H1 (cell line): ENCODE results near the gene PXK. TPM values are rescaled to one million over a fixed set of nuclear protein-coding genes. Genes with fewer than 3 reads are reported as not detected.
"Not testable (repeated sequence)": the region's sequence is repeated elsewhere in the genome, so short reads cannot be mapped to it uniquely, and the experiment has no call there.

Experiments
- CTCF ChIA-PET: fragments of 300-600 bp; sonication (Branson Sonifier 250); formaldehyde crosslinking; loops from one replicate; lab custom pipeline; 2021; ENCODE audit not compliant: partially characterized antibody; lab: Charles Lee
- POLR2A ChIA-PET: fragments of 300-600 bp; sonication (Branson Sonifier 250); formaldehyde crosslinking; loops from one replicate; lab custom pipeline; 2021; ENCODE audit warnings: inconsistent platforms; ENCODE audit not compliant: partially characterized antibody; lab: Charles Lee
- DNase-seq, 2 experiments: peaks; one replicate each; pipeline versions ENCODE4 v3.0.0 to v3.0.0-alpha.2; 2010 to 2022; ENCODE audit warnings: low spot score in 2 of 2, low read depth in 1 of 2, mixed read lengths in 1 of 2
- FAIRE-seq: peaks from 2 replicates; lab custom pipeline; 2011; peaks lifted over from hg19 to GRCh38; lab: Jason Lieb, UNC
- H2AFZ ChIP-seq: 2 replicates; pipeline ENCODE4 v1.8.1; 2012; ENCODE audit warnings: low read length, inconsistent platforms
- H2AK5ac ChIP-seq: 2 replicates; pipeline ENCODE4 v1.6.1; 2013; ENCODE audit warnings: low read depth, low read length
- H2BK120ac ChIP-seq: replicated peaks from 2 replicates; pipeline ENCODE3; 2013; ENCODE audit warnings: low read depth, low read length, inconsistent platforms
- H2BK12ac ChIP-seq: 2 replicates; pipeline ENCODE4 v1.6.1; 2013; ENCODE audit warnings: low read depth, low read length
- H2BK15ac ChIP-seq: 2 replicates; pipeline ENCODE4 v1.6.1; 2013; ENCODE audit warnings: low read length
- H2BK20ac ChIP-seq: 2 replicates; pipeline ENCODE4 v1.6.1; 2013; ENCODE audit warnings: low read length
- H2BK5ac ChIP-seq: 2 replicates; pipeline ENCODE4 v1.6.1; 2013; ENCODE audit warnings: low read depth, low read length
- H3K14ac ChIP-seq: 2 replicates; pipeline ENCODE4 v1.6.1; 2013; ENCODE audit warnings: inconsistent platforms; ENCODE audit not compliant: insufficient read length
- H3K18ac ChIP-seq: 2 replicates; pipeline ENCODE4 v1.6.1; 2013; ENCODE audit warnings: low read length; ENCODE audit errors: extremely low read depth
- H3K23ac ChIP-seq: 2 replicates; pipeline ENCODE4 v1.6.1; 2013; ENCODE audit warnings: inconsistent platforms; ENCODE audit not compliant: insufficient read length
- H3K23me2 ChIP-seq: 2 replicates; pipeline ENCODE4 v1.6.1; 2013; ENCODE audit warnings: low read depth, low read length
- H3K27ac ChIP-seq: 2 replicates; pipeline ENCODE4 v1.6.1; 2011; ENCODE audit warnings: low read depth, low read length, inconsistent platforms
- H3K27me3 ChIP-seq, 4 experiments: replicated peaks in 1 of 4; 1 replicate in 1 of 4; 2 replicates in 3 of 4; pipeline versions ENCODE4 v1.6.1 to v1.8.1; 2011 to 2013; ENCODE audit warnings: low read length in 3 of 4, mild to moderate bottlenecking in 3 of 4, inconsistent platforms in 2 of 4, mixed read lengths in 2 of 4, moderate library complexity in 1 of 4; ENCODE audit not compliant: control insufficient read depth in 3 of 4, insufficient read depth in 3 of 4; ENCODE audit errors: extremely low read depth in 1 of 4
- H3K36me3 ChIP-seq, 4 experiments: 2 replicates each; pipeline versions ENCODE4 v1.6.1 to v1.8.1; 2011 to 2013; ENCODE audit warnings: mild to moderate bottlenecking in 4 of 4, low read length in 3 of 4, moderate library complexity in 2 of 4, control low read depth in 1 of 4, inconsistent platforms in 1 of 4; ENCODE audit not compliant: insufficient read depth in 4 of 4, control insufficient read depth in 2 of 4
- H3K4ac ChIP-seq: replicated peaks from 2 replicates; pipeline ENCODE3; 2013; ENCODE audit warnings: low read length, low read depth, mixed read lengths, inconsistent platforms; ENCODE audit not compliant: insufficient read length
- H3K4me1 ChIP-seq, 4 experiments: replicated peaks in 1 of 4; 1 replicate in 1 of 4; 2 replicates in 3 of 4; pipeline versions ENCODE4 v1.6.1 to v1.8.1; 2011 to 2013; ENCODE audit warnings: low read length in 3 of 4, inconsistent platforms in 2 of 4, mixed read lengths in 1 of 4; ENCODE audit not compliant: insufficient read depth in 4 of 4, control insufficient read depth in 3 of 4
- H3K4me2 ChIP-seq, 2 experiments: 2 replicates each; pipeline versions ENCODE4 v1.6.1 to v1.8.1; 2011 to 2013; ENCODE audit warnings: low read depth in 2 of 2, low read length in 2 of 2, control low read depth in 1 of 2, inconsistent platforms in 1 of 2, mild to moderate bottlenecking in 1 of 2; ENCODE audit not compliant: insufficient read depth in 1 of 2
- H3K4me3 ChIP-seq, 4 experiments: fragments of 200-600, 300-600 bp in 1 of 4; sonication (generic), shearing (Covaris generic), sonication (Bioruptor Twin) in 1 of 4; 2 replicates each; pipeline versions ENCODE4 v1.5.1 to v1.8.1; 2011 to 2016; ENCODE audit warnings: low read length in 4 of 4, low read depth in 3 of 4, control low read depth in 2 of 4, inconsistent platforms in 2 of 4, mild to moderate bottlenecking in 2 of 4, mixed read lengths in 1 of 4, moderate library complexity in 1 of 4; ENCODE audit not compliant: insufficient read depth in 2 of 4; ENCODE audit errors: extremely low read depth in 1 of 4
- H3K56ac ChIP-seq: replicated peaks from 2 replicates; pipeline ENCODE3; 2013; ENCODE audit warnings: low read depth, mild to moderate bottlenecking, mixed read lengths, low read length, inconsistent platforms; ENCODE audit not compliant: insufficient read length
- H3K79me1 ChIP-seq: 2 replicates; pipeline ENCODE4 v1.6.1; 2013; ENCODE audit warnings: low read depth, low read length, control low read depth
- H3K79me2 ChIP-seq, 2 experiments: 2 replicates each; pipeline versions ENCODE4 v1.6.1 to v1.8.1; 2012 to 2013; ENCODE audit warnings: low read length in 2 of 2, mild to moderate bottlenecking in 2 of 2, inconsistent platforms in 1 of 2; ENCODE audit not compliant: insufficient read depth in 2 of 2, control insufficient read depth in 1 of 2
- H3K9ac ChIP-seq, 4 experiments: replicated peaks in 1 of 4; 1 replicate in 1 of 4; 2 replicates in 3 of 4; pipeline versions ENCODE4 v1.6.1 to v1.8.1; 2011 to 2013; ENCODE audit warnings: low read depth in 3 of 4, low read length in 3 of 4, control low read depth in 2 of 4, mild to moderate bottlenecking in 2 of 4, moderate library complexity in 2 of 4, inconsistent platforms in 1 of 4; ENCODE audit errors: extremely low read depth in 1 of 4
- H3K9me3 ChIP-seq, 2 experiments: 2 replicates each; pipeline versions ENCODE4 v1.6.1 to v1.8.1; 2012 to 2013; ENCODE audit warnings: mild to moderate bottlenecking in 2 of 2, moderate library complexity in 2 of 2, control low read depth in 1 of 2, inconsistent platforms in 1 of 2, low read depth in 1 of 2, low read length in 1 of 2, mixed read lengths in 1 of 2; ENCODE audit not compliant: insufficient read depth in 2 of 2
- H4K20me1 ChIP-seq, 2 experiments: replicated peaks in 1 of 2; 2 replicates each; pipeline versions ENCODE3 to v1.8.1; 2011 to 2013; ENCODE audit warnings: inconsistent platforms in 2 of 2, low read length in 2 of 2, mild to moderate bottlenecking in 1 of 2; ENCODE audit not compliant: insufficient read depth in 2 of 2, control insufficient read depth in 1 of 2
- H4K5ac ChIP-seq: 2 replicates; pipeline ENCODE4 v1.6.1; 2013; ENCODE audit warnings: low read length, low read depth, mixed read lengths, inconsistent platforms; ENCODE audit not compliant: insufficient read length
- H4K8ac ChIP-seq: 2 replicates; pipeline ENCODE4 v1.8.0; 2013; ENCODE audit warnings: mild to moderate bottlenecking, moderate library complexity, low read length, inconsistent platforms; ENCODE audit not compliant: insufficient read depth; ENCODE audit errors: extremely low read depth
- H4K91ac ChIP-seq: replicated peaks from 2 replicates; pipeline ENCODE3; 2013; ENCODE audit warnings: low read length, mixed read lengths, inconsistent platforms; ENCODE audit not compliant: insufficient read length
- WGBS, 2 experiments: shearing (Covaris generic) in 1 of 2; methylation state at CpG; one replicate each; pipeline versions ENCODE4 v1.1.6 to v1.1.7; 2013 to 2015; ENCODE audit warnings: low lambda C conversion rate in 2 of 2, mixed read lengths in 2 of 2, inconsistent platforms in 1 of 2, low coverage in 1 of 2, missing lambda C conversion rate in 1 of 2; ENCODE audit not compliant: insufficient replicate concordance in 2 of 2, insufficient coverage in 1 of 2, insufficient read length in 1 of 2; ENCODE audit errors: extremely low coverage in 1 of 2, missing lambda C conversion rate in 1 of 2; 5-methylcytosine and 5-hydroxymethylcytosine counted together
- polyA plus RNA-seq, 7 experiments: library from polyadenylated mRNA; depleted of rRNA in 3 of 7; stranded (reverse) in 5 of 7; unstranded in 2 of 7; fragments of >200 nt in 5 of 7; fragments of 200-250 nt in 2 of 7; gene quantifications; 1 replicate in 5 of 7; 2 replicates in 1 of 7; 4 replicates in 1 of 7; pipeline versions ENCODE4 v1.2.1 to v1.2.3, GENCODE V29; 2011 to 2013; ENCODE audit warnings: missing spikeins in 2 of 7, mixed read lengths in 2 of 7
- total RNA-seq: library from RNA; stranded (reverse); fragmentation: NEBNext Ultra II Directional; extraction: Animal tissue kit (Norgen Biotek cat#: 25700); gene quantifications from 2 replicates; pipeline ENCODE4 v1.2.1, GENCODE V29; 2021

The PXK gene
- total and polyA plus RNA-seq, 2 of the 8 experiments (the other 6 are each of a cell fraction or from before 2014, with no cell fraction given) = 3.5 to 7.1 TPM

DNA sequence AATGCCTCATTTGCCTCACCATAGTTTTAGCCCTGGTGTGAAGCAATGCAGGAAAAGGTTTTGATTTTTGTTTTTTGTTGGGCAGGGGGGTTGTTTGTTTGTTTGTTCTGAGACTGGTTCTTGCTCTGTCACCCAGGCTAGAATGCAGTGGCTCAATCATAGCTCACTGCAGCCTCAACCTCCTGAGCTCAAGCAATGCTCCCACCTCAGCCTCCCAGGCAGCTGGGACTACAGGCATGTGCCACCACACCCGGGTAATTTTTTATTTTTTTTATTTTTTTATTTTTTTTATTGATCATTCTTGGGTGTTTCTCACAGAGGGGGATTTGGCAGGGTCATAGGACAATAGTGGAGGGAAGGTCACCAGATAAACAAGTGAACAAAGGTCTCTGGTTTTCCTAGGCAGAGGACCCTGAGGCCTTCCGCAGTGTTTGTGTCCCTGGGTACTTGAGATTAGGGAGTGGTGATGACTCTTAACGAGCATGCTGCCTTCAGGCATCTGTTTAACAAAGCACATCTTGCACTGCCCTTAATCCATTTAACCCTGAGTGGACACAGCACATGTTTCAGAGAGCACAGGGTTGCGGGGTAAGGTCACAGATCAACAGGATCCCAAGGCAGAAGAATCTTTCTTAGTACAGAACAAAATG lies 43.6 kb upstream of the PXK start:
- H3K23me2 ChIP-seq = not testable (repeated sequence)

DNA sequence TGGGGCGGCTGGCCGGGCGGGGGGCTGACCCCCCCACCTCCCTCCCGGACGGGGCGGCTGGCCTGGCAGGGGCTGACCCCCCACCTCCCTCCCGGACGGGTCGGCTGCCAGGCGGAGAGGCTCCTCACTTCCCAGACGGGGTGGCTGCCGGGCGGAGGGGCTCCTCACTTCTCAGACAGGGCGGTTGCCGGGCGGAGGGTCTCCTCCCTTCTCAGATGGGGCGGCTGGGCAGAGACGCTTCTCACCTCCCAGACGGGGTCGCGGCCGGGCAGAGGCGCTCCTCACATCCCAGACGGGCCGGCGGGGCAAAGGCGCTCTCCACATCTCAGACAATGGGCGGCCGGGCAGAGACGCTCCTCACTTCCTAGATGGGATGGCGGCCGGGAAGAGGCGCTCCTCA lies 42.2 kb upstream of the PXK start:
- H3K4me3 ChIP-seq, H3K79me1 ChIP-seq, H3K14ac ChIP-seq, H2BK12ac ChIP-seq, H3K18ac ChIP-seq, FAIRE-seq, H2BK120ac ChIP-seq, H3K27me3 ChIP-seq, H3K79me2 ChIP-seq, H4K20me1 ChIP-seq, H3K27ac ChIP-seq, H2BK5ac ChIP-seq, H3K9me3 ChIP-seq, POLR2A ChIA-PET, H3K4me2 ChIP-seq, H2AFZ ChIP-seq, H2AK5ac ChIP-seq, H3K36me3 ChIP-seq, H3K4me1 ChIP-seq, DNase-seq, H3K56ac ChIP-seq, H2BK15ac ChIP-seq, H2BK20ac ChIP-seq, H4K5ac ChIP-seq, H3K4ac ChIP-seq, H3K23ac ChIP-seq, H4K8ac ChIP-seq, CTCF ChIA-PET, H3K9ac ChIP-seq, H3K23me2 ChIP-seq, H4K91ac ChIP-seq: not testable (repeated sequence)
- WGBS, 2 experiments = no CpG with 5 or more reads among the region's 33 CpGs

More for the DNA sequence above, 43.6 kb upstream of the PXK start:
- H3K4me1 ChIP-seq, FAIRE-seq, H4K5ac ChIP-seq, DNase-seq, H4K20me1 ChIP-seq, H2AFZ ChIP-seq, H3K9me3 ChIP-seq, H2BK12ac ChIP-seq, H4K91ac ChIP-seq, H3K18ac ChIP-seq, H3K27me3 ChIP-seq, H3K4ac ChIP-seq, H4K8ac ChIP-seq, H3K79me1 ChIP-seq, H3K4me2 ChIP-seq, H2BK120ac ChIP-seq, H3K14ac ChIP-seq, H3K4me3 ChIP-seq, H3K9ac ChIP-seq, H2BK5ac ChIP-seq, H3K56ac ChIP-seq, H3K36me3 ChIP-seq, H3K79me2 ChIP-seq, H3K23ac ChIP-seq, H2BK20ac ChIP-seq, POLR2A ChIA-PET, H2BK15ac ChIP-seq, H3K27ac ChIP-seq, H2AK5ac ChIP-seq: not testable (repeated sequence)
- WGBS, 2 experiments = 100% methylated on average over 2 of the region's 4 CpGs; no CpG with 5 or more reads in 1 of the 2 experiments
- CTCF ChIA-PET = interaction anchor here (0.6 to 1.5 kb wide), 3 partner anchors 11 to 281 kb away, joined by 3 to 5 read pairs (median 3); partner anchors contain the start of gene FLNB
